ENCODE data around the gene PSMD8.
A peak's percentile ranks its signal among the peaks of the same experiment; 100 is the strongest.
"Not testable (repeated sequence)": the region's sequence is repeated elsewhere in the genome, so short reads cannot be mapped to it uniquely, and the experiment has no call there.

PSMD8 gene

GRCh38 chr19:38355728-38356725 is 18.3 kb upstream of the PSMD8 start:
- no peak for TF ChIP-seq ZFX (IDR thresholded peaks at IDR 0.05; ENCODE audit: borderline replicate concordance)
- TF ChIP-seq CTCF (IDR thresholded peaks at IDR 0.05): no peak
- H3K27ac ChIP-seq: no peak overlapping the region

- TF ChIP-seq ZFX (IDR thresholded peaks at IDR 0.05; ENCODE audit: borderline replicate concordance) (no peak), CTCF (IDR thresholded peaks at IDR 0.05) (no peak)
- H3K27ac ChIP-seq: no peak overlapping the region
Measured at GRCh38 chr19:38358071-38358470, 16.3 kb upstream of the PSMD8 start.

- no peak overlapping the region for H3K27ac ChIP-seq
- TF ChIP-seq ZFX (IDR thresholded peaks at IDR 0.05; ENCODE audit: borderline replicate concordance) (no peak), CTCF (IDR thresholded peaks at IDR 0.05) (no peak)
Measured at GRCh38 chr19:38359242-38360021, 14.9 kb upstream of the PSMD8 start.

- no peak for TF ChIP-seq ZFX (IDR thresholded peaks at IDR 0.05; ENCODE audit: borderline replicate concordance)
- H3K27ac ChIP-seq: no peak overlapping the region
Measured at GRCh38 chr19:38360351-38360750, 14.0 kb upstream of the PSMD8 start.

GRCh38 chr19:38360839-38361631 is 13.3 kb upstream of the PSMD8 start:
- TF ChIP-seq ZFX (IDR thresholded peaks at IDR 0.05; ENCODE audit: borderline replicate concordance): no peak
- H3K27ac ChIP-seq: peak overlapping the region; percentile 54

- peak overlapping the region; percentile 54 for H3K27ac ChIP-seq
- peak; percentile 12; the same call in 1 of the 2 replicates for TF ChIP-seq CTCF (IDR thresholded peaks at IDR 0.05)
- TF ChIP-seq ZFX (IDR thresholded peaks at IDR 0.05; ENCODE audit: borderline replicate concordance): no peak
Measured at GRCh38 chr19:38361633-38362075, 12.7 kb upstream of the PSMD8 start.

- peak overlapping the region; percentile 54 for H3K27ac ChIP-seq
- TF ChIP-seq CTCF (IDR thresholded peaks at IDR 0.05) (no peak), ZFX (IDR thresholded peaks at IDR 0.05; ENCODE audit: borderline replicate concordance) (no peak)
Measured at GRCh38 chr19:38362076-38362945, 12.1 kb upstream of the PSMD8 start.

GRCh38 chr19:38362946-38363688 is 11.3 kb upstream of the PSMD8 start:
- not testable (repeated sequence) for H3K27ac ChIP-seq

Data from 22Rv1 (cell line).